ENCODE data around the gene TRIM36. TPM values are rescaled to one million over a fixed set of nuclear protein-coding genes. Genes with fewer than 3 reads are reported as not detected.
A peak's percentile ranks its signal among the peaks of the same experiment; 100 is the strongest.

The TRIM36 gene
- total RNA-seq, 1 donor from 2014 or later = 9.4 TPM

DNA sequence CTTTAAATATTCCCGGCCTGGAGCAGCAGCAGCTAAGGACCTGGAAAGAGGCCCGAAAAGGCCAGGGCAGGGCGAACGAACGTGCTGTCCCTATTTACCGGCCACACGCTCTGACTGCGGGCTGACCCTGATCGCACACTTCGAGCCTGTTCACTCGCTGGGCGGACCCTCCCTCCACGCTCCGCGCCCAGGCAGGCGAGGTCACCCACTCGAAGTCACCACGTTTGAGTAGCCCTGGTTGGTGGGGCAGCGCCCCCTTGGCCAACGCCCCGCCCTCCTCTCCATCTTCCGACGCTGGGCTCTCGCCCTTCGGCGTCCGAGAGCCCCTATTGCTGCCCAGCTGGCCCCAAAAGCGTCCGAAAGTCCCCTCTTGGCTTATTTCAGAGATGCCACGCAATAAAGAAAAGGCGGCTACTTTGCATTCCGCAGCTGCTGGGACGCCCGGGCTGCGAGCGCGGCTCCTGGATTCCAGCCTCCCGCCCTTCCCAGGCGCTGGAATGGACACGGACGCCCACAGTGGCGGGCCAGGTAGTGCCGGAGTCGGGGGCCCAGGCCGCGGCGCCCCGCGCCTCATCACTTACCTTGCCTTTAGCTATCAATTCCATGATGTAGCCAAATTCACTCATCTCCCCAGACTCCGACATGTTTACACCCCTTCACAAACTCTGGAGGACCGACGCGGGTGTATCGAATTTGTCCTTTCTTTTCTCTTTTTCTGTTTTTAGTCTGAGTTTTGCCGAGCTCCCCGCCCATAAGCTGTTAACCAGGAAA is 9.9 kb upstream of the TRIM36 start:
- peaks cover under 1% of the 10 kb centered on the region for H3K9me3 Mint-ChIP-seq (ENCODE audit: low read depth)
- peaks cover 3% of the 10 kb centered on the region for H3K36me3 Mint-ChIP-seq (ENCODE audit: low read depth)
- TF ChIP-seq, protein P1, sequence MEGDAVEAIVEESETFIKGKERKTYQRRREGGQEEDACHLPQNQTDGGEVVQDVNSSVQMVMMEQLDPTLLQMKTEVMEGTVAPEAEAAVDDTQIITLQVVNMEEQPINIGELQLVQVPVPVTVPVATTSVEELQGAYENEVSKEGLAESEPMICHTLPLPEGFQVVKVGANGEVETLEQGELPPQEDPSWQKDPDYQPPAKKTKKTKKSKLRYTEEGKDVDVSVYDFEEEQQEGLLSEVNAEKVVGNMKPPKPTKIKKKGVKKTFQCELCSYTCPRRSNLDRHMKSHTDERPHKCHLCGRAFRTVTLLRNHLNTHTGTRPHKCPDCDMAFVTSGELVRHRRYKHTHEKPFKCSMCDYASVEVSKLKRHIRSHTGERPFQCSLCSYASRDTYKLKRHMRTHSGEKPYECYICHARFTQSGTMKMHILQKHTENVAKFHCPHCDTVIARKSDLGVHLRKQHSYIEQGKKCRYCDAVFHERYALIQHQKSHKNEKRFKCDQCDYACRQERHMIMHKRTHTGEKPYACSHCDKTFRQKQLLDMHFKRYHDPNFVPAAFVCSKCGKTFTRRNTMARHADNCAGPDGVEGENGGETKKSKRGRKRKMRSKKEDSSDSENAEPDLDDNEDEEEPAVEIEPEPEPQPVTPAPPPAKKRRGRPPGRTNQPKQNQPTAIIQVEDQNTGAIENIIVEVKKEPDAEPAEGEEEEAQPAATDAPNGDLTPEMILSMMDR (IDR thresholded peaks at IDR 0.05) = peak; percentile 24
- no peak for DNase-seq (ENCODE audit: low spot score)
- H3K4me1 Mint-ChIP-seq (ENCODE audit: low read depth) = peaks cover 9% of the 10 kb centered on the region
- peaks cover 64% of the 10 kb centered on the region for H3K27me3 Mint-ChIP-seq (ENCODE audit: low read depth)
- H3K27ac Mint-ChIP-seq (ENCODE audit: unreplicated experiment) = peak overlapping the region; percentile 45
- peak overlapping the region; percentile 89 for H3K4me3 Mint-ChIP-seq (ENCODE audit: unreplicated experiment)

DNA sequence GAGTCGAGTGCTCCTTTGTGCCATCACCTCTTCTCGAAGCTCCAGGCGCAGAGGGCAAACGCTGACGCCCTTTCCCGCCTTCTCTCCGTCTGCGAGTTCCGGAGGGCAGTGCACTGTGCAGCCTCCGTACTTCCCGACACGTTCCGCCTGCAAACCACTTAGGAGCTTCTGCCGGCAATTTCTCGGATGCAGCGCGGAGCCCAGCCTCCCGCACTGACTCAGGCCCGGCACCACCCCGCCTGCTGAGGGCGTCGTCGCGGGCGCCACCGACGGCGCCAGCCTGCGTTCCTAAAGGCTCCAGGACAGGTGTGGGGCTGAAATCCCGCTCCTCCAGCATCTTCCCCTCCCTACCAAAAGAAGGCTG is 9.3 kb upstream of the TRIM36 start:
- Mint-ChIP-seq H3K4me3 (ENCODE audit: unreplicated experiment) (peak overlapping the region; percentile 89), H3K27me3 (ENCODE audit: low read depth) (peaks cover 64% of the 10 kb centered on the region)

DNA sequence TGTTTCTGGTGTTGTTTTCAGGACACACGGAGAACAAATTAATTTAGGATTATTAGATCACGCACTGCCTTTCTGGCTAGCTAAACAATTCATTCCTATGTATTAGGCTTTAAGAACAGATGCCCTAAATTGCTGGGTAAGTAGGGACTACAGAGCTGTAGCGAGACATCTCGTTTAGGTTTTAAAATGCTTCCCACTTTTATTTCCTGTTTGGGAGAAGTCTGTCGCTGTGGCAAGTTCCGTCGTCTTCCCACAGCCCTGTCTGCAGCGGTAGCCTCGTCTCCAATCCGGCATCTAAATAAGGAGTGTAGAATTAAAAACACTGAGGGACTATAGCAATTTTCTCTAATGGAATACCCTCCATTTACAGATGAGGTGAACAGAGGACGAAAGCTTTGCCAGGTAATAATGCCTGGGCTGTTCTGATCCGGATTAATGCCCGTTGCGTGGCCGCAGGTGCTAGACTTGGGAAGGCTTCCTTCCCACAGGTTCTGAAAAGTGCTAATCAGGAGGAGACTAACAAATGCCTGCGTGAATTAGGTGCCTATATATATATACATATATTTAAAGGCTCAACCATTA is 1.3 kb upstream of the TRIM36 start:
- Mint-ChIP-seq H3K27ac (ENCODE audit: unreplicated experiment) (no peak overlapping the region), H3K36me3 (ENCODE audit: low read depth) (no peaks in the 10 kb centered on the region), H3K27me3 (ENCODE audit: low read depth) (peaks cover 23% of the 10 kb centered on the region), H3K4me3 (ENCODE audit: unreplicated experiment) (peak overlapping the region; percentile 84), H3K4me1 (ENCODE audit: low read depth) (peaks cover 14% of the 10 kb centered on the region), H3K9me3 (ENCODE audit: low read depth) (no peaks in the 10 kb centered on the region)
- TF ChIP-seq, protein P1 (IDR thresholded peaks at IDR 0.05) = no peak
- no peak for DNase-seq (ENCODE audit: low spot score)

More for the DNA sequence above, 9.3 kb upstream of the TRIM36 start:
- Mint-ChIP-seq H3K36me3 (ENCODE audit: low read depth) (no peaks in the 10 kb centered on the region), H3K9me3 (ENCODE audit: low read depth) (no peaks in the 10 kb centered on the region), H3K4me1 (ENCODE audit: low read depth) (peaks cover 9% of the 10 kb centered on the region), H3K27ac (ENCODE audit: unreplicated experiment) (no peak overlapping the region)
- TF ChIP-seq, protein P1 (IDR thresholded peaks at IDR 0.05) = no peak
- no peak for DNase-seq (ENCODE audit: low spot score)

DNA sequence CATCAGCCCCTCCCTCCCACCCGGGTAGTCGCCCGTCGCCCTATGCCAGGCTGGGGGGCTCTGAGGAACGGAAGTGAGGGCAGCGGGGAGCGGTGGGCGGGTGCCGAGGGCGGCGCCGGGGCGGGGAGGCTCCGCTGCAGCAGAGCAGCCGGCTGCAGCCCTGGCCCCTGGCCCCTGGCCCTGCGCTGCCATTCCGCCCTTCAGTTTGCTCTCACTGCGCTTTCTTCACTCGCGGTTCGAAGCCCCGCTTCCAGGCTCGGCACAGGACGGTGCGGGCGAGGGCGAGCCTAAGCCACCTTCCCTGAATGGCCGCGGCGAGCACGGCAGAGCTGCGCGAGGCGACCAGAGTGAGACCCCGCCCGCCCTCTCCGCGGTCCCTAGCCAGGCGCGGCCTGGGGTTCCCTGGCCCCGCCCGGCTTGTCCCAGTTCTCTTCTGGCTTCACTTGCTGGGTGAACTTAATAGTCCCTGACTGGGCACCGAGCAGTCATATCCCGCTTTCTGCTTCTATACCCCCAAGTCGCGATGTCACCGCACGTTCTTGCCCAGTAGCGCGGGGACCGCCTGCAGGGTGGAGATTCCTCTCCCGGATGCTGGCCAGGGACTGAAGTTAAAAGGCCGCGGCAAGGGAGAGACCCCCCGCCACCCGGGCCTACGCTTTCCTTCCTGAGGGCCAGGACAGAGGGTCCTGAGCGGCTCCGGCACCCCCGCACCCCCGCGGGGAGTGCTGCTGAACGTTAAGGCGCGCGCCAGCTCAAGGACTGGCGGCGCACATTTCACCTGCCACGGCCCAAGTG is 623 bp upstream of the TRIM36 start:
- TF ChIP-seq, protein P1 (IDR thresholded peaks at IDR 0.05) = no peak
- Mint-ChIP-seq H3K36me3 (ENCODE audit: low read depth) (no peaks in the 10 kb centered on the region), H3K9me3 (ENCODE audit: low read depth) (no peaks in the 10 kb centered on the region), H3K27me3 (ENCODE audit: low read depth) (peaks cover 22% of the 10 kb centered on the region), H3K4me3 (ENCODE audit: unreplicated experiment) (peak overlapping the region; percentile 84), H3K4me1 (ENCODE audit: low read depth) (peaks cover 14% of the 10 kb centered on the region), H3K27ac (ENCODE audit: unreplicated experiment) (no peak overlapping the region)
- no peak for DNase-seq (ENCODE audit: low spot score)

DNA sequence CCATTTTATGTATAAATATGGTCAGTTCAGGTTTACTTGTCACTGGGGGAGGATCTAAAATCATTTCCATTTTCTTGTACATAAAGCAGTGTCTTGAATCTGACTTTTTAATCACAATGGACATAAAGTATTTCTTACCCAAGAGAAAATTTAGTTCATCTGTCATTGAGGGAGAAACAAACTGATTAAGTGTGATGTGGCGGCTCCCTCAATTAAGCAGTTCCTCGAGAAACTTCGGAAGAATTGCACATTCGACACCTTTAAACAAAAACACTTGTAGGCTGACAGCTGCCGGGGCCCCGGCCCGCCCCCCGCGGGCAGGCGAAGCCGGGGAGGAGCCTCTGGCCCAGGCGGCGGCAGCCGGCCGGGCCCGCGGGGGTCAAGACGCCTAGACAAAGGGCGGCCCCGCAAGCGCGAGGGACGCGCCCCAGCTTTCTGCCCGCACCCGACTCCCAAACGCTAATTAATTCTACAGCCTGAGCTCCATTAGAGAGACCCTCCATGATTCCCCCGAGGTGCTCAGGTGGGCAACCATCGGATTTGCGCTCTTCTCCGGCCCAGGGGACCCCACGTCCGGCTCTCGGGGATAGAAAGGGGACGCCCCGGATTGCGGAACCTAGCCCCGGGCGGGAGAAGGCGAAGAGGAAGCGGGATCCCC is 750 bp downstream of the TRIM36 start:
- H3K9me3 Mint-ChIP-seq (ENCODE audit: low read depth) = no peaks in the 10 kb centered on the region
- H3K4me3 Mint-ChIP-seq (ENCODE audit: unreplicated experiment) = peak overlapping the region; percentile 84
- no peak overlapping the region for H3K27ac Mint-ChIP-seq (ENCODE audit: unreplicated experiment)
- TF ChIP-seq, protein P1 (IDR thresholded peaks at IDR 0.05) = no peak
- DNase-seq (ENCODE audit: low spot score) = no peak
- H3K4me1 Mint-ChIP-seq (ENCODE audit: low read depth) = peaks cover 14% of the 10 kb centered on the region
- H3K36me3 Mint-ChIP-seq (ENCODE audit: low read depth) = no peaks in the 10 kb centered on the region
- H3K27me3 Mint-ChIP-seq (ENCODE audit: low read depth) = peaks cover 17% of the 10 kb centered on the region

Data from chondrocyte (in vitro differentiated cells).